SU-DHL-6 (cell line): ENCODE measurements around the gene MMEL1.

Source experiments
- H2AFZ ChIP-seq: fragments of 200-600 bp; sonication (generic); 2 replicates; pipeline ENCODE4 v1.6.1; 2014; ENCODE audit warnings: low read depth, mild to moderate bottlenecking, moderate library complexity, mixed read lengths, antibody characterized with exemption, low read length; ENCODE audit not compliant: severe bottlenecking
- H3F3A ChIP-seq: fragments of 200-600 bp; shearing (Covaris generic); 2 replicates; pipeline ENCODE4 v1.6.0; 2016; ENCODE audit warnings: antibody characterized with exemption, mild to moderate bottlenecking; ENCODE audit not compliant: insufficient read depth
- H3K27ac ChIP-seq: fragments of 200-600 bp; sonication (generic); 2 replicates; pipeline ENCODE4 v1.5.1; 2016; ENCODE audit warnings: low read depth, mild to moderate bottlenecking, low read length, moderate library complexity, mixed read lengths
- H3K27me3 ChIP-seq: fragments of 200-600 bp; sonication (generic), shearing (Covaris generic); 2 replicates; pipeline ENCODE4 v1.6.0; 2014; ENCODE audit warnings: mild to moderate bottlenecking, low read length
- H3K36me3 ChIP-seq: fragments of 200-600 bp; sonication (generic); 2 replicates; pipeline ENCODE4 v1.6.1; 2014; ENCODE audit warnings: mild to moderate bottlenecking, low read length, mixed read lengths
- H3K4me2 ChIP-seq: fragments of 300-600, 200-600 bp; shearing (Covaris generic), sonication (generic); 2 replicates; pipeline ENCODE4 v1.6.0; 2014; ENCODE audit warnings: low read length, low read depth, mild to moderate bottlenecking; ENCODE audit not compliant: poor library complexity, severe bottlenecking
- H3K4me3 ChIP-seq: fragments of 200-600 bp; sonication (generic); 2 replicates; pipeline ENCODE4 v1.5.1; 2014; ENCODE audit warnings: antibody characterized with exemption, low read length, mild to moderate bottlenecking, mixed read lengths; ENCODE audit not compliant: insufficient read depth, poor library complexity, severe bottlenecking
- H3K79me2 ChIP-seq: fragments of 200-600 bp; sonication (generic); 2 replicates; pipeline ENCODE4 v1.6.1; 2014; ENCODE audit warnings: mild to moderate bottlenecking, low read length, moderate library complexity; ENCODE audit not compliant: insufficient read depth
- H3K9ac ChIP-seq: fragments of 200-600 bp; sonication (generic); 2 replicates; pipeline ENCODE4 v1.7.0; 2014; ENCODE audit warnings: mild to moderate bottlenecking, low read length
- H3K9me2 ChIP-seq: fragments of 200-600 bp; sonication (generic); replicated peaks from 2 replicates; pipeline ENCODE4 v1.6.1; 2014; ENCODE audit warnings: low read length; ENCODE audit not compliant: insufficient read depth
- H3K9me3 ChIP-seq: fragments of 200-600 bp; sonication (generic); 2 replicates; pipeline ENCODE4 v1.6.1; 2014; ENCODE audit warnings: low read length, mixed read lengths; ENCODE audit not compliant: insufficient read depth
- H4K20me1 ChIP-seq: fragments of 200-600 bp; sonication (generic); 2 replicates; pipeline ENCODE4 v1.6.1; 2014; ENCODE audit warnings: low read depth, mild to moderate bottlenecking, antibody characterized with exemption, low read length, moderate library complexity, mixed read lengths
- CTCF ChIP-seq: fragments of 200-600 bp; sonication (generic); IDR thresholded peaks from one replicate; pipeline ENCODE4 v1.5.1; 2017; ENCODE audit warnings: antibody characterized with exemption, mild to moderate bottlenecking, low read length, moderate library complexity; ENCODE audit not compliant: insufficient read depth, poor library complexity, severe bottlenecking
- EZH2phosphoT487 ChIP-seq: fragments of 200-600 bp; sonication (generic), shearing (Covaris generic); conservative IDR thresholded peaks from 2 replicates; pipeline ENCODE4 v1.6.1; 2018; ENCODE audit warnings: mild to moderate bottlenecking, antibody characterized with exemption, low read length, moderate library complexity, mixed read lengths

Gene MMEL1

GRCh38 chr1:2556277-2556677 is 76.5 kb downstream of the MMEL1 start, which contains the start of gene TNFRSF14:
TSS of gene TNFRSF14 (plus strand) at chr1:2556371. CDS start at chr1:2556665, 294 bp downstream.
- H3K4me3 ChIP-seq: peak within 1 kb of the TSS; percentile 29
- no peaks in the 10 kb centered on the region for H3F3A ChIP-seq
- no peaks in the 10 kb centered on the region for H3K79me2 ChIP-seq
- no peak within 1 kb of the TSS; the same call in 1 of the 2 replicates for H3K27ac ChIP-seq
- no peaks in the 10 kb centered on the region for H3K36me3 ChIP-seq
- H3K9me2 ChIP-seq: no peaks in the 10 kb centered on the region
- H3K4me2 ChIP-seq: peak within 1 kb of the TSS; percentile 52
- H4K20me1 ChIP-seq: no peaks in the 10 kb centered on the region
- no peaks in the 10 kb centered on the region for H3K27me3 ChIP-seq
- no peaks in the 10 kb centered on the region for H3K9me3 ChIP-seq
- H2AFZ ChIP-seq: no peak within 1 kb of the TSS
- TF ChIP-seq CTCF (no peak), EZH2phosphoT487 (no peak)
- peak within 1 kb of the TSS; percentile 32; the same call in 1 of the 2 replicates for H3K9ac ChIP-seq

- H3K27me3 ChIP-seq: no peaks in the 10 kb centered on the region
- peak overlapping the region; percentile 32; the same call in 1 of the 2 replicates for H3K9ac ChIP-seq
- TF ChIP-seq EZH2phosphoT487 (no peak), CTCF (no peak)
- peak overlapping the region; percentile 29 for H3K4me3 ChIP-seq
- H3K9me3 ChIP-seq: no peaks in the 10 kb centered on the region
- H3K36me3 ChIP-seq: no peaks in the 10 kb centered on the region
- no peaks in the 10 kb centered on the region for H3K79me2 ChIP-seq
- H3K9me2 ChIP-seq: no peaks in the 10 kb centered on the region
- H3K27ac ChIP-seq: no peak overlapping the region; the same call in 1 of the 2 replicates
- H3K4me2 ChIP-seq: peak overlapping the region; percentile 52
- H3F3A ChIP-seq: no peaks in the 10 kb centered on the region
- no peaks in the 10 kb centered on the region for H4K20me1 ChIP-seq
- H2AFZ ChIP-seq: no peak overlapping the region
These were observed 77.1 kb downstream of the MMEL1 start for GRCh38 chr1:2555634-2556276.

GRCh38 chr1:2554621-2555387 is 78.0 kb downstream of the MMEL1 start:
- no peak overlapping the region for H3K27ac ChIP-seq
- H2AFZ ChIP-seq: no peak overlapping the region
- no peaks in the 10 kb centered on the region for H3K36me3 ChIP-seq
- H3K9me2 ChIP-seq: no peaks in the 10 kb centered on the region
- H3K9me3 ChIP-seq: no peaks in the 10 kb centered on the region
- H3F3A ChIP-seq: no peaks in the 10 kb centered on the region
- no peak overlapping the region for H3K9ac ChIP-seq
- H3K4me3 ChIP-seq: no peak overlapping the region
- no peaks in the 10 kb centered on the region for H4K20me1 ChIP-seq
- H3K27me3 ChIP-seq: no peaks in the 10 kb centered on the region
- no peaks in the 10 kb centered on the region for H3K79me2 ChIP-seq
- no peak overlapping the region for H3K4me2 ChIP-seq
- TF ChIP-seq EZH2phosphoT487: no peak
- TF ChIP-seq CTCF: no peak
